ENCODE results near the gene BCOR.

DNA sequence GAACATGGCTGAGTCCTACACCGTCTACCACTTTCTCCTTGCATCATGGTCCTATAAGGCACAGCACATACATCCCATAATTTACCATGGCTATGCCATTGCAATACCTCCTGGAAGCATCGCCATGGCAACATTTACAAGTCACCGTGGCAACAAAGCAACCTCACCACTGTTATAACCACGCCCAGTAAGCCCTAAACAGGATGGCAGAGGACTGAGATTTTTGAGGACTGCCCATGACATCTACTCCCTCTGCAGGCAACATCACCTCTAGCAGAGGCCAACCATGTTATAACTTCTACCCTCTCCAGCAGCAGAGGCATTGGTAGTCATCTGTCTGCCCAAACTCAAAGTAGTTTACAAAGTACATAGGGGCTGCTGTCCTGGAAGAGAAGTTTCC is 29.7 kb downstream of the BCOR start:
- TF ChIP-seq, protein P1, sequence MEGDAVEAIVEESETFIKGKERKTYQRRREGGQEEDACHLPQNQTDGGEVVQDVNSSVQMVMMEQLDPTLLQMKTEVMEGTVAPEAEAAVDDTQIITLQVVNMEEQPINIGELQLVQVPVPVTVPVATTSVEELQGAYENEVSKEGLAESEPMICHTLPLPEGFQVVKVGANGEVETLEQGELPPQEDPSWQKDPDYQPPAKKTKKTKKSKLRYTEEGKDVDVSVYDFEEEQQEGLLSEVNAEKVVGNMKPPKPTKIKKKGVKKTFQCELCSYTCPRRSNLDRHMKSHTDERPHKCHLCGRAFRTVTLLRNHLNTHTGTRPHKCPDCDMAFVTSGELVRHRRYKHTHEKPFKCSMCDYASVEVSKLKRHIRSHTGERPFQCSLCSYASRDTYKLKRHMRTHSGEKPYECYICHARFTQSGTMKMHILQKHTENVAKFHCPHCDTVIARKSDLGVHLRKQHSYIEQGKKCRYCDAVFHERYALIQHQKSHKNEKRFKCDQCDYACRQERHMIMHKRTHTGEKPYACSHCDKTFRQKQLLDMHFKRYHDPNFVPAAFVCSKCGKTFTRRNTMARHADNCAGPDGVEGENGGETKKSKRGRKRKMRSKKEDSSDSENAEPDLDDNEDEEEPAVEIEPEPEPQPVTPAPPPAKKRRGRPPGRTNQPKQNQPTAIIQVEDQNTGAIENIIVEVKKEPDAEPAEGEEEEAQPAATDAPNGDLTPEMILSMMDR (IDR thresholded peaks at IDR 0.05) = no peak
- TF ChIP-seq POLR2A (IDR thresholded peaks at IDR 0.05) = no peak

Data from heart left ventricle (tissue), 13 donors.